Adrenal gland (tissue), 5 donors: ENCODE measurements around the gene TBL3.

Experiments used
- CTCF ChIP-seq, 6 experiments: fragments of 450-650 bp in 4 of 6; fragments of 200-600 bp in 2 of 6; sonication (generic) in 1 of 6; IDR thresholded peaks; 1 replicate in 5 of 6; 2 replicates in 1 of 6; pipeline versions ENCODE4 v1.5.1 to v1.8.0; 2016 to 2021; ENCODE audit warnings: antibody characterized with exemption in 6 of 6, mild to moderate bottlenecking in 2 of 6, moderate library complexity in 1 of 6
- POLR2A ChIP-seq, 2 donors: fragments of 450-650 bp; IDR thresholded peaks; one replicate each; pipeline ENCODE4 v1.6.1; 2017; ENCODE audit warnings: antibody characterized with exemption in 2 of 2, mild to moderate bottlenecking in 2 of 2, moderate library complexity in 1 of 2
- donor health status: DM: no; HTN: no; CAD: no.

- TF ChIP-seq CTCF (IDR thresholded peaks at IDR 0.05) = no peak
- TF ChIP-seq POLR2A (IDR thresholded peaks at IDR 0.05) = no peak
These were observed 631 bp downstream of the TBL3 start for GRCh38 chr16:1972490-1972877.
